SK-N-SH (cell line): ENCODE results near the gene POLA2. TPM values are rescaled to one million over a fixed set of nuclear protein-coding genes. Genes with fewer than 3 reads are reported as not detected.

Experiments
- CTCF ChIA-PET: fragments of 300-600, 350-600 bp; formaldehyde crosslinking; extraction: SDS; loops from one replicate; lab custom pipeline; 2021; lab: Yijun Ruan, JAX
- POLR2A ChIA-PET: fragments of 350-600 bp; sonication (Branson Sonifier 250); formaldehyde crosslinking; extraction: SDS; loops from one replicate; lab custom pipeline; 2020; ENCODE audit warnings: antibody characterized with exemption, inconsistent platforms; lab: Yijun Ruan, JAX
- DNase-seq: peaks from one replicate; pipeline ENCODE4 v3.0.0; 2012
- H2AFZ ChIP-seq: fragments of 200-600 bp; sonication (generic); 2 replicates; pipeline ENCODE4 v1.8.1; 2016; ENCODE audit warnings: antibody characterized with exemption, mild to moderate bottlenecking, low read depth
- H3F3A ChIP-seq: fragments of 200-600 bp; sonication (generic); replicated peaks from 2 replicates; pipeline ENCODE3; 2016; ENCODE audit warnings: antibody characterized with exemption, mild to moderate bottlenecking; ENCODE audit not compliant: insufficient read depth
- H3K27ac ChIP-seq, 2 experiments: fragments of 200-500 bp in 1 of 2; fragments of 200-600 bp in 1 of 2; sonication (Bioruptor generic) in 1 of 2; sonication (generic), shearing (Covaris generic) in 1 of 2; 2 replicates each; pipeline versions ENCODE4 v1.5.1 to v1.6.1; 2014 to 2016; ENCODE audit warnings: low read depth in 2 of 2, inconsistent platforms in 1 of 2, low read length in 1 of 2, mild to moderate bottlenecking in 1 of 2, mixed read lengths in 1 of 2
- H3K27me3 ChIP-seq: fragments of 200-600 bp; sonication (generic), shearing (Covaris generic); 2 replicates; pipeline ENCODE4 v1.6.1; 2016; ENCODE audit warnings: mixed run types; ENCODE audit not compliant: insufficient read depth
- H3K36me3 ChIP-seq, 2 experiments: fragments of 200-500 bp in 1 of 2; fragments of 200-600 bp in 1 of 2; sonication (Bioruptor generic) in 1 of 2; sonication (generic) in 1 of 2; replicated peaks in 1 of 2; 2 replicates each; pipeline versions ENCODE3 to v1.5.1; 2014 to 2016; ENCODE audit warnings: low read length in 1 of 2, mild to moderate bottlenecking in 1 of 2; ENCODE audit not compliant: insufficient read depth in 2 of 2, control insufficient read depth in 1 of 2
- H3K4me1 ChIP-seq, 2 experiments: fragments of 200-500 bp in 1 of 2; fragments of 200-600 bp in 1 of 2; sonication (Bioruptor generic) in 1 of 2; sonication (generic), shearing (Covaris generic) in 1 of 2; 2 replicates each; pipeline versions ENCODE4 v1.5.1 to v1.6.1; 2014 to 2016; ENCODE audit warnings: low read depth in 1 of 2, low read length in 1 of 2, mixed run types in 1 of 2; ENCODE audit not compliant: insufficient read depth in 2 of 2, control insufficient read depth in 1 of 2
- H3K4me2 ChIP-seq: fragments of 200-600 bp; sonication (generic), shearing (Covaris generic); 2 replicates; pipeline ENCODE4 v1.6.1; 2017; ENCODE audit warnings: mixed run types
- H3K4me3 ChIP-seq, 2 experiments: fragments of 200-500 bp in 1 of 2; fragments of 200-600 bp in 1 of 2; sonication (Bioruptor generic) in 1 of 2; sonication (generic), shearing (Covaris generic) in 1 of 2; 2 replicates each; pipeline versions ENCODE4 v1.5.1 to v1.8.1; 2014 to 2016; ENCODE audit warnings: low read depth in 2 of 2, inconsistent platforms in 1 of 2, low read length in 1 of 2, mild to moderate bottlenecking in 1 of 2, mixed read lengths in 1 of 2, moderate library complexity in 1 of 2
- H3K79me2 ChIP-seq: fragments of 200-600 bp; sonication (generic); 2 replicates; pipeline ENCODE4 v1.8.1; 2017; ENCODE audit warnings: mild to moderate bottlenecking; ENCODE audit not compliant: insufficient read depth
- H3K9ac ChIP-seq: fragments of 200-600 bp; sonication (generic); 2 replicates; pipeline ENCODE4 v1.6.1; 2017; ENCODE audit warnings: mixed run types
- H3K9me2 ChIP-seq: fragments of 200-600 bp; sonication (generic); 2 replicates; pipeline ENCODE4 v1.6.1; 2017; ENCODE audit warnings: mixed run types
- H3K9me3 ChIP-seq: fragments of 200-600 bp; sonication (generic); 2 replicates; pipeline ENCODE4 v1.6.1; 2017; ENCODE audit warnings: mixed run types, mild to moderate bottlenecking, moderate library complexity
- H4K20me1 ChIP-seq: fragments of 200-600 bp; sonication (generic); 2 replicates; pipeline ENCODE4 v1.6.1; 2017; ENCODE audit warnings: mild to moderate bottlenecking, mixed run types; ENCODE audit not compliant: insufficient read depth
- CHD2 ChIP-seq: fragments of 150-350 bp; IDR thresholded peaks from 2 replicates; pipeline ENCODE4 v1.6.1; 2018; ENCODE audit warnings: low read length; ENCODE audit not compliant: partially characterized antibody
- EP300 ChIP-seq, 2 experiments: IDR thresholded peaks; 2 replicates each; pipeline versions ENCODE4 v1.4.0 to v1.6.1; 2012; ENCODE audit warnings: borderline replicate concordance in 1 of 2, low read depth in 1 of 2, low read length in 1 of 2
- EZH2phosphoT487 ChIP-seq: fragments of 200-600 bp; sonication (generic); IDR thresholded peaks from 2 replicates; pipeline ENCODE4 v1.6.1; 2017; ENCODE audit warnings: low read depth, mixed run types, mild to moderate bottlenecking, antibody characterized with exemption, moderate library complexity, borderline replicate concordance
- FOSL2 ChIP-seq: IDR thresholded peaks from 2 replicates; pipeline ENCODE4 v1.4.0; 2012; ENCODE audit warnings: low read depth, mild to moderate bottlenecking, moderate library complexity, borderline replicate concordance
- FOXJ3 ChIP-seq: sonication (generic); formaldehyde crosslinking; IDR thresholded peaks from 2 replicates; pipeline ENCODE4 v1.5.1; 2020; ENCODE audit warnings: mild to moderate bottlenecking, missing genetic modification reagents
- FOXM1 ChIP-seq: IDR thresholded peaks from 2 replicates; pipeline ENCODE4 v1.4.0; 2012; ENCODE audit warnings: low read depth, mild to moderate bottlenecking
- GABPA ChIP-seq: IDR thresholded peaks from 2 replicates; pipeline ENCODE4 v1.4.0; 2012; ENCODE audit warnings: low read depth, mild to moderate bottlenecking
- GATA2 ChIP-seq: sonication (generic); formaldehyde crosslinking; IDR thresholded peaks from 2 replicates; pipeline ENCODE4 v1.5.0; 2020; ENCODE audit warnings: mild to moderate bottlenecking, missing genetic modification reagents
- JUND ChIP-seq: IDR thresholded peaks from 2 replicates; pipeline ENCODE4 v1.4.0; 2012
- MEF2A ChIP-seq: IDR thresholded peaks from 2 replicates; pipeline ENCODE4 v1.4.0; 2012; ENCODE audit warnings: low read depth, borderline replicate concordance
- NFIC ChIP-seq: IDR thresholded peaks from 2 replicates; pipeline ENCODE4 v1.4.0; 2012; ENCODE audit warnings: borderline replicate concordance
- NRF1 ChIP-seq: IDR thresholded peaks from 2 replicates; pipeline ENCODE4 v1.6.1; 2012; ENCODE audit warnings: low read depth, mild to moderate bottlenecking, low read length
- RAD21 ChIP-seq: IDR thresholded peaks from 2 replicates; pipeline ENCODE4 v1.6.1; 2012; ENCODE audit warnings: mild to moderate bottlenecking, low read length
- RCOR1 ChIP-seq: fragments of 150-350 bp; IDR thresholded peaks from 2 replicates; pipeline ENCODE4 v1.6.1; 2017; ENCODE audit warnings: antibody characterized with exemption, low read length
- RFX5 ChIP-seq: IDR thresholded peaks from 2 replicates; pipeline ENCODE4 v1.6.1; 2012; ENCODE audit warnings: mild to moderate bottlenecking, improper control_type of control experiment, low read length
- SIN3A ChIP-seq: IDR thresholded peaks from 2 replicates; pipeline ENCODE4 v1.6.1; 2012; ENCODE audit warnings: low read depth, mild to moderate bottlenecking, low read length, moderate library complexity, borderline replicate concordance
- SMC3 ChIP-seq: IDR thresholded peaks from 2 replicates; pipeline ENCODE4 v1.6.1; 2012; ENCODE audit warnings: low read depth, low read length, improper control_type of control experiment
- TCF12 ChIP-seq: IDR thresholded peaks from 2 replicates; pipeline ENCODE4 v1.4.0; 2012
- WGBS: methylation state at CpG from one replicate; pipeline ENCODE4 v1.1.6; 2017; ENCODE audit warnings: low lambda C conversion rate; 5-methylcytosine and 5-hydroxymethylcytosine counted together
- polyA plus RNA-seq, 3 experiments: library from polyadenylated mRNA; depleted of rRNA; stranded (reverse); fragments of >200 nt; gene quantifications; 2 replicates each; pipeline ENCODE4 v1.2.3, GENCODE V29; 2012
- TF ChIP-seq, protein P1 (sequence below): fragments of 150-350 bp; IDR thresholded peaks from 2 replicates; pipeline ENCODE4 v1.6.1; 2016; ENCODE audit warnings: mild to moderate bottlenecking, low read depth, low read length
- TF ChIP-seq, protein P2 (sequence below): fragments of 150-350 bp; IDR thresholded peaks from 2 replicates; pipeline ENCODE4 v1.6.1; 2017; ENCODE audit warnings: antibody characterized with exemption, low read length, low read depth, borderline replicate concordance
- TF ChIP-seq, protein P3 (sequence below): IDR thresholded peaks from 2 replicates; pipeline ENCODE4 v1.4.0; 2012; ENCODE audit warnings: low read depth, borderline replicate concordance
- TF ChIP-seq, protein P4 (sequence below): fragments of 200-600 bp; sonication (generic); IDR thresholded peaks from 2 replicates; pipeline ENCODE4 v1.6.1; 2017; ENCODE audit warnings: antibody characterized with exemption, mild to moderate bottlenecking, moderate library complexity

Gene POLA2
- polyA plus RNA-seq, 1 of the 3 experiments (the other 2 are of a cell fraction) = 18.4 TPM

DNA sequence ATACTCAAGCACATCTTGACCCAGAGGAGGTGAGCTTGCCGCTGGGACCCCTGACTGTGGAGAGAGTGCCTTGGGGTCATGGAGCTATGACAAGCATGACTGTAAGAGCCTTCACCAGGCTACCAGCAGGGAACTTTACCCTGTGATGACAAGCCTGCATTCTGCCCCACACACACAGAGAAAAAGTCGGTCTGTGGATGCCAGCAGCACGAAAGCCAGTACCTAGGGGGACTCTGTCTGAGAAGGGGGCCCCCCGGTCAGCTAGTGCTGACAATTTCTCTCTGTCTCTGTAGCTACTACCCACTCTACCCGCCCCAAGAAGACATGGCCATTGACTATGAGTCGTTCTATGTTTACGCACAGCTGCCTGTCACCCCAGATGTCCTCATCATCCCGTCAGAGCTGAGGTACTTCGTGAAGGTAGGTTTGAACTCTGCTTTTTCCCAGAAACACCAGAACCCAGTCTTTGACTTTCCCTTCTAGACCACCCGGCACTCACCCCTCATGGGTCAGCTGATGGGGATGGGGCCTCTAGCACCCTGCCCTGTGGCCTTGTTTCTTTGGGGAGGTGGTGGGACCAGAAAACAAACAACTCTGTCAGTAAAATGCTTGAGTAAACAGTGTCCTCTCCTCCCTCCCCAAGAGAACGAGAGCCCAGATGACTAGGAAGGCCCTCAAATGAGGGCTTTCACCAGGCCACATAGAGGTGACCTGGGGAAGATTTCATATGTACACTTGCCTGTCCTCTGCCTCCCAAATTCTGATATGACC lies 34.0 kb downstream of the POLA2 start:
- whole genome bisulfite sequencing = 85% methylated on average over 9 of the region's 11 CpGs
- POLR2A ChIA-PET = interaction anchor here (0.7 kb wide), 1 partner anchor 184 kb away, joined by 3 read pairs; the partner anchor contains the start of gene TM7SF2
- H3K9ac ChIP-seq = no peak overlapping the region

DNA sequence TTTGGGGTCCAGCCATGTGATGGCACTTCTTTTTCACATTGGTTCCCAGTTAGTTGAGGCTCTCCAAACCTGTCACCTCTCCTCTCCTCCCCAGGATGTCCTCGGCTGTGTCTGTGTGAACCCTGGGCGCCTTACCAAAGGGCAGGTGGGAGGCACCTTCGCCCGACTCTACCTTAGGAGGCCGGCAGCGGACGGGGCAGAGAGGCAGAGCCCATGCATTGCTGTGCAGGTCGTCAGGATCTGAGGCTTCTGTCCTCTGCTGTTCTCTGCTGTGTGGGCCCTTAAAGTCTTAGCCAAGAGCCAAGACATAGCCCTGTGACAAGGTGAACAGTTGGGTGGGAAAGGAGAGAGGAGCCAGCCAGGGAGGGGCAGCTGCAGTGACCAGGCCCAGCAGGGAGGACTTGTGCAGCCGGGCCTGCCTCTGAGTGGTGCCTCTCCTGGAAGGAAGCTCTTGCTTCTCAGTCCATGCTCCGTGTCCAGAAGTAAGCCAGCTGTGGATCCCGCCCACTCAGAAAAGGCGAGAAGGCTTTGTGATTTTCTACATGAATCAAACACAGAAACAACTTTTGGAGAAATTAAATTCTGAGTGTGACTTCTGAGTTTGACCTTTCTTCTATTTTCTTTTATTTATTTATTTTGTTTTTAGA lies 35.4 kb downstream of the POLA2 start:
- Histone ChIP-seq H3K79me2 (no peaks in the 10 kb centered on the region), H3K4me3 (no peak overlapping the region), H3K9ac (no peak overlapping the region), H3K36me3 (peaks cover 15 to 29% of the 10 kb centered on the region in 2 experiments), H4K20me1 (no peaks in the 10 kb centered on the region), H3K9me3 (no peaks in the 10 kb centered on the region), H3K9me2 (no peaks in the 10 kb centered on the region), H2AFZ (no peak overlapping the region), H3K4me1 (peaks cover 0 to 43% of the 10 kb centered on the region in 2 experiments; a peak in 1 of 4 replicates), H3K27ac (peak overlapping the region in 1 of 2 experiments; percentile 36; a peak in 1 of 4 replicates), H3K27me3 (no peaks in the 10 kb centered on the region), H3F3A (no peaks in the 10 kb centered on the region), H3K4me2 (no peak overlapping the region)
- no peak for DNase-seq
- 89% methylated on average over 11 of the region's 12 CpGs for WGBS
- CTCF ChIA-PET = interaction anchor here (1.1 to 37.6 kb wide), 5 partner anchors 8 to 92 kb away, joined by 3 to 1118 read pairs (median 4); partner anchors contain the start of genes CDC42EP2 and DPF2
- POLR2A ChIA-PET = interaction anchor here (1.4 kb wide), 1 partner anchor 8 kb away, joined by 6 read pairs; no protein-coding TSS in a partner anchor
- TF ChIP-seq, protein P1, sequence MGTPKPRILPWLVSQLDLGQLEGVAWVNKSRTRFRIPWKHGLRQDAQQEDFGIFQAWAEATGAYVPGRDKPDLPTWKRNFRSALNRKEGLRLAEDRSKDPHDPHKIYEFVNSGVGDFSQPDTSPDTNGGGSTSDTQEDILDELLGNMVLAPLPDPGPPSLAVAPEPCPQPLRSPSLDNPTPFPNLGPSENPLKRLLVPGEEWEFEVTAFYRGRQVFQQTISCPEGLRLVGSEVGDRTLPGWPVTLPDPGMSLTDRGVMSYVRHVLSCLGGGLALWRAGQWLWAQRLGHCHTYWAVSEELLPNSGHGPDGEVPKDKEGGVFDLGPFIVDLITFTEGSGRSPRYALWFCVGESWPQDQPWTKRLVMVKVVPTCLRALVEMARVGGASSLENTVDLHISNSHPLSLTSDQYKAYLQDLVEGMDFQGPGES = no peak
- TF ChIP-seq, protein P2, sequence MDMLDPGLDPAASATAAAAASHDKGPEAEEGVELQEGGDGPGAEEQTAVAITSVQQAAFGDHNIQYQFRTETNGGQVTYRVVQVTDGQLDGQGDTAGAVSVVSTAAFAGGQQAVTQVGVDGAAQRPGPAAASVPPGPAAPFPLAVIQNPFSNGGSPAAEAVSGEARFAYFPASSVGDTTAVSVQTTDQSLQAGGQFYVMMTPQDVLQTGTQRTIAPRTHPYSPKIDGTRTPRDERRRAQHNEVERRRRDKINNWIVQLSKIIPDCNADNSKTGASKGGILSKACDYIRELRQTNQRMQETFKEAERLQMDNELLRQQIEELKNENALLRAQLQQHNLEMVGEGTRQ = no peak
- TF ChIP-seq, protein P3, sequence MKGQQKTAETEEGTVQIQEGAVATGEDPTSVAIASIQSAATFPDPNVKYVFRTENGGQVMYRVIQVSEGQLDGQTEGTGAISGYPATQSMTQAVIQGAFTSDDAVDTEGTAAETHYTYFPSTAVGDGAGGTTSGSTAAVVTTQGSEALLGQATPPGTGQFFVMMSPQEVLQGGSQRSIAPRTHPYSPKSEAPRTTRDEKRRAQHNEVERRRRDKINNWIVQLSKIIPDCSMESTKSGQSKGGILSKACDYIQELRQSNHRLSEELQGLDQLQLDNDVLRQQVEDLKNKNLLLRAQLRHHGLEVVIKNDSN = no peak
- TF ChIP-seq, protein P4, sequence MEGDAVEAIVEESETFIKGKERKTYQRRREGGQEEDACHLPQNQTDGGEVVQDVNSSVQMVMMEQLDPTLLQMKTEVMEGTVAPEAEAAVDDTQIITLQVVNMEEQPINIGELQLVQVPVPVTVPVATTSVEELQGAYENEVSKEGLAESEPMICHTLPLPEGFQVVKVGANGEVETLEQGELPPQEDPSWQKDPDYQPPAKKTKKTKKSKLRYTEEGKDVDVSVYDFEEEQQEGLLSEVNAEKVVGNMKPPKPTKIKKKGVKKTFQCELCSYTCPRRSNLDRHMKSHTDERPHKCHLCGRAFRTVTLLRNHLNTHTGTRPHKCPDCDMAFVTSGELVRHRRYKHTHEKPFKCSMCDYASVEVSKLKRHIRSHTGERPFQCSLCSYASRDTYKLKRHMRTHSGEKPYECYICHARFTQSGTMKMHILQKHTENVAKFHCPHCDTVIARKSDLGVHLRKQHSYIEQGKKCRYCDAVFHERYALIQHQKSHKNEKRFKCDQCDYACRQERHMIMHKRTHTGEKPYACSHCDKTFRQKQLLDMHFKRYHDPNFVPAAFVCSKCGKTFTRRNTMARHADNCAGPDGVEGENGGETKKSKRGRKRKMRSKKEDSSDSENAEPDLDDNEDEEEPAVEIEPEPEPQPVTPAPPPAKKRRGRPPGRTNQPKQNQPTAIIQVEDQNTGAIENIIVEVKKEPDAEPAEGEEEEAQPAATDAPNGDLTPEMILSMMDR = no peak
- no peak for TF ChIP-seq MEF2A
- TF ChIP-seq FOXJ3 = no peak
- no peak for TF ChIP-seq EP300 (IDR thresholded peaks at IDR 0.05; ENCODE audit: borderline replicate concordance in 1 of 2, low read depth in 1 of 2, low read length in 1 of 2)
- no peak for TF ChIP-seq JUND
- TF ChIP-seq SMC3 = no peak
- no peak for TF ChIP-seq FOSL2
- TF ChIP-seq FOXM1 = no peak

More for the DNA sequence above, 34.0 kb downstream of the POLA2 start:
- no peak overlapping the region for H3K4me3 ChIP-seq
- TF ChIP-seq JUND (no peak), GABPA (no peak), FOSL2 (no peak), CHD2 (no peak), FOXJ3 (no peak), RAD21 (no peak), EZH2phosphoT487 (no peak), RFX5 (no peak), FOXM1 (no peak), RCOR1 (no peak), GATA2 (CRISPR knock-in tag) (no peak), SIN3A (no peak), NFIC (no peak), NRF1 (no peak), TCF12 (no peak)
- TF ChIP-seq, protein P1 = no peak
- TF ChIP-seq, all 33 proteins: peak for 0
- Histone ChIP-seq H4K20me1 (no peaks in the 10 kb centered on the region), H2AFZ (no peak overlapping the region), H3K79me2 (no peaks in the 10 kb centered on the region), H3K9me2 (no peaks in the 10 kb centered on the region), H3K9me3 (no peaks in the 10 kb centered on the region), H3K27ac (no peak overlapping the region; a peak in 1 of 4 replicates), H3K27me3 (no peaks in the 10 kb centered on the region), H3K4me1 (peaks cover 10 to 44% of the 10 kb centered on the region in 2 experiments; a peak in 2 of 4 replicates), H3K36me3 (peaks cover 18 to 32% of the 10 kb centered on the region in 2 experiments), H3F3A (no peaks in the 10 kb centered on the region), H3K4me2 (no peak overlapping the region)
- CTCF ChIA-PET = interaction anchor here (1.1 to 37.6 kb wide), 4 partner anchors 21 to 91 kb away, joined by 3 to 1118 read pairs (median 11); partner anchors contain the start of genes CDC42EP2 and DPF2
- no peak for DNase-seq
